ENCODE measurements around the gene CCDC116.

CCDC116 gene

DNA sequence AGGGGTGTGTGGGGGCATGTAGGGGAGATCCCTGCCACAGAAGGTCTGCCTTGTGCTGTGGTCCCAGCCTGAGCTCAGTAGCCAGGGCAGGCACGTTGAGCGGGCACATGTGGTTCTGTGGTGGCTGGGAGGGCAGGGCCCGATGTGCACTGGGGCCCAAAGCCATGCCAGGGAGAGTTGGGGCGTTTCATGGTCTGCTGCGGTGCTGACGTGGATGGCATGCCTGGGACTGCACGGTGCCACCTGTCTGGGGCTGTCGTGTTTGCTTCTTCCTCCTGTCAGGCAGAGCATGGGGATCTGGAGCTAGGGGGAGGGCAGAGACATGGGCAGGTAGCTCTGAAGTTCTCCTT, 52.6 kb downstream of the CCDC116 start:
- no peak for TF ChIP-seq FOXM1 (IDR thresholded peaks at IDR 0.05; ENCODE audit: borderline replicate concordance, low read depth)
- TF ChIP-seq EGR1 (IDR thresholded peaks at IDR 0.05), result no peak
- TF ChIP-seq, protein P1, sequence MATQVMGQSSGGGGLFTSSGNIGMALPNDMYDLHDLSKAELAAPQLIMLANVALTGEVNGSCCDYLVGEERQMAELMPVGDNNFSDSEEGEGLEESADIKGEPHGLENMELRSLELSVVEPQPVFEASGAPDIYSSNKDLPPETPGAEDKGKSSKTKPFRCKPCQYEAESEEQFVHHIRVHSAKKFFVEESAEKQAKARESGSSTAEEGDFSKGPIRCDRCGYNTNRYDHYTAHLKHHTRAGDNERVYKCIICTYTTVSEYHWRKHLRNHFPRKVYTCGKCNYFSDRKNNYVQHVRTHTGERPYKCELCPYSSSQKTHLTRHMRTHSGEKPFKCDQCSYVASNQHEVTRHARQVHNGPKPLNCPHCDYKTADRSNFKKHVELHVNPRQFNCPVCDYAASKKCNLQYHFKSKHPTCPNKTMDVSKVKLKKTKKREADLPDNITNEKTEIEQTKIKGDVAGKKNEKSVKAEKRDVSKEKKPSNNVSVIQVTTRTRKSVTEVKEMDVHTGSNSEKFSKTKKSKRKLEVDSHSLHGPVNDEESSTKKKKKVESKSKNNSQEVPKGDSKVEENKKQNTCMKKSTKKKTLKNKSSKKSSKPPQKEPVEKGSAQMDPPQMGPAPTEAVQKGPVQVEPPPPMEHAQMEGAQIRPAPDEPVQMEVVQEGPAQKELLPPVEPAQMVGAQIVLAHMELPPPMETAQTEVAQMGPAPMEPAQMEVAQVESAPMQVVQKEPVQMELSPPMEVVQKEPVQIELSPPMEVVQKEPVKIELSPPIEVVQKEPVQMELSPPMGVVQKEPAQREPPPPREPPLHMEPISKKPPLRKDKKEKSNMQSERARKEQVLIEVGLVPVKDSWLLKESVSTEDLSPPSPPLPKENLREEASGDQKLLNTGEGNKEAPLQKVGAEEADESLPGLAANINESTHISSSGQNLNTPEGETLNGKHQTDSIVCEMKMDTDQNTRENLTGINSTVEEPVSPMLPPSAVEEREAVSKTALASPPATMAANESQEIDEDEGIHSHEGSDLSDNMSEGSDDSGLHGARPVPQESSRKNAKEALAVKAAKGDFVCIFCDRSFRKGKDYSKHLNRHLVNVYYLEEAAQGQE (IDR thresholded peaks at IDR 0.05; ENCODE audit: low read depth), result no peak
- no peak for TF ChIP-seq EP300 (IDR thresholded peaks at IDR 0.05; ENCODE audit: borderline replicate concordance)

DNA sequence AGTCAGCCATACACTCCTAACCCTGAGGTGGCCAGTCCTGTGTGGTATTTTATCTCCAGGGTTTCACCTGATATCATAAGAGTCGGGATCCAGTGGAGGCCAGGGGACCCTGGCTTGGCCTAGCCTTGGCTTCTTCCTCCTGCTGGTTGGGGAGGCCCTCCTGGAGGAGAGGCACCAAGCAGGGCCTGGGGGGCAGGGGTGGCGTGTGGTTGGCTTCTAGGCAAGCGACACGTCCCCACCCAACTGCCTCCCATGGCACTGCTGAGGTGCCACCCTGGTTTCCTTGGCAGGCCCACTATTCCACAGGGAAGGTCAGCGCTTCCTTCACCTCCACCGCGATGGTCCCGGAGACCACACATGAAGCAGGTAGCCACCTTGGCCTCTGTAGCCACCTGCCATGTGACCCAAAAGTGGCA, 53.6 kb downstream of the CCDC116 start:
- TF ChIP-seq CREB1 (IDR thresholded peaks at IDR 0.05; ENCODE audit: low read depth) (no peak), TCF12 (IDR thresholded peaks at IDR 0.05; ENCODE audit: low read depth) (no peak), NFIC (IDR thresholded peaks at IDR 0.05) (no peak), TEAD4 (IDR thresholded peaks at IDR 0.05) (no peak), YY1 (IDR thresholded peaks at IDR 0.05; ENCODE audit: low read depth) (no peak), RAD21 (IDR thresholded peaks at IDR 0.05; ENCODE audit: low read depth) (no peak), EGR1 (IDR thresholded peaks at IDR 0.05) (no peak), EP300 (IDR thresholded peaks at IDR 0.05; ENCODE audit: borderline replicate concordance) (no peak), FOXM1 (IDR thresholded peaks at IDR 0.05; ENCODE audit: borderline replicate concordance, low read depth) (no peak), ZBTB7A (IDR thresholded peaks at IDR 0.05; ENCODE audit: low read depth) (no peak), TAF1 (IDR thresholded peaks at IDR 0.05; ENCODE audit: low read depth) (no peak), CEBPB (IDR thresholded peaks at IDR 0.05) (no peak)
- TF ChIP-seq, protein P1 (IDR thresholded peaks at IDR 0.05; ENCODE audit: low read depth), result no peak
- TF ChIP-seq, protein P2, sequence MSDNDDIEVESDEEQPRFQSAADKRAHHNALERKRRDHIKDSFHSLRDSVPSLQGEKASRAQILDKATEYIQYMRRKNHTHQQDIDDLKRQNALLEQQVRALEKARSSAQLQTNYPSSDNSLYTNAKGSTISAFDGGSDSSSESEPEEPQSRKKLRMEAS (IDR thresholded peaks at IDR 0.05), result no peak
- TF ChIP-seq, protein P3, sequence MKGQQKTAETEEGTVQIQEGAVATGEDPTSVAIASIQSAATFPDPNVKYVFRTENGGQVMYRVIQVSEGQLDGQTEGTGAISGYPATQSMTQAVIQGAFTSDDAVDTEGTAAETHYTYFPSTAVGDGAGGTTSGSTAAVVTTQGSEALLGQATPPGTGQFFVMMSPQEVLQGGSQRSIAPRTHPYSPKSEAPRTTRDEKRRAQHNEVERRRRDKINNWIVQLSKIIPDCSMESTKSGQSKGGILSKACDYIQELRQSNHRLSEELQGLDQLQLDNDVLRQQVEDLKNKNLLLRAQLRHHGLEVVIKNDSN (IDR thresholded peaks at IDR 0.05), result no peak

Measured in Ishikawa (cell line).